Measurements from ENCODE around the gene TCAP.
A peak's percentile ranks its signal among the peaks of the same experiment; 100 is the strongest.

Gene TCAP

GRCh38 chr17:39700148-39700987 is 35.2 kb downstream of the TCAP start:
- DNase-seq (ENCODE audit: low spot score) = no peak
- TF ChIP-seq CTCF (IDR thresholded peaks at IDR 0.05; ENCODE audit: extremely low read depth, insufficient read depth, missing control alignments) = no peak
- in situ Hi-C loops (cut with MboI; ENCODE audit: low pct_unique_long_range_greater_than_20kb, low sequenced_read_pairs, unreplicated experiment) = no loop called here

GRCh38 chr17:39701012-39701783 is 36.0 kb downstream of the TCAP start:
- no peak for DNase-seq (ENCODE audit: low spot score)
- in situ Hi-C loops (cut with MboI; ENCODE audit: low pct_unique_long_range_greater_than_20kb, low sequenced_read_pairs, unreplicated experiment) = no loop called here
- no peak for TF ChIP-seq CTCF (IDR thresholded peaks at IDR 0.05; ENCODE audit: extremely low read depth, insufficient read depth, missing control alignments)

- no peak for DNase-seq (ENCODE audit: low spot score)
- TF ChIP-seq CTCF (IDR thresholded peaks at IDR 0.05; ENCODE audit: extremely low read depth, insufficient read depth, missing control alignments) = no peak
- in situ Hi-C loops (cut with MboI; ENCODE audit: low pct_unique_long_range_greater_than_20kb, low sequenced_read_pairs, unreplicated experiment) = no loop called here
Measured at GRCh38 chr17:39701784-39702422, 36.8 kb downstream of the TCAP start.

GRCh38 chr17:39702901-39703893 is 38.0 kb downstream of the TCAP start:
- TF ChIP-seq CTCF (IDR thresholded peaks at IDR 0.05; ENCODE audit: extremely low read depth, insufficient read depth, missing control alignments) = no peak
- peak; percentile 80 for DNase-seq (ENCODE audit: low spot score)

GRCh38 chr17:39703913-39704312 is 38.8 kb downstream of the TCAP start:
- DNase-seq (ENCODE audit: low spot score) = no peak
- no peak for TF ChIP-seq CTCF (IDR thresholded peaks at IDR 0.05; ENCODE audit: extremely low read depth, insufficient read depth, missing control alignments)
- in situ Hi-C loops (cut with MboI; ENCODE audit: low pct_unique_long_range_greater_than_20kb, low sequenced_read_pairs, unreplicated experiment) = no loop called here

More at GRCh38 chr17:39702901-39703893, 38.0 kb downstream of the TCAP start:
- in situ Hi-C loops (cut with MboI; ENCODE audit: low pct_unique_long_range_greater_than_20kb, low sequenced_read_pairs, unreplicated experiment) = no loop called here
